ENCODE data around the gene RAB44. TPM values are rescaled to one million over a fixed set of nuclear protein-coding genes. Genes with fewer than 3 reads are reported as not detected.

RAB44 gene
- total RNA-seq, 2 donors from 2014 or later, result 0.08 to 0.30 TPM

DNA sequence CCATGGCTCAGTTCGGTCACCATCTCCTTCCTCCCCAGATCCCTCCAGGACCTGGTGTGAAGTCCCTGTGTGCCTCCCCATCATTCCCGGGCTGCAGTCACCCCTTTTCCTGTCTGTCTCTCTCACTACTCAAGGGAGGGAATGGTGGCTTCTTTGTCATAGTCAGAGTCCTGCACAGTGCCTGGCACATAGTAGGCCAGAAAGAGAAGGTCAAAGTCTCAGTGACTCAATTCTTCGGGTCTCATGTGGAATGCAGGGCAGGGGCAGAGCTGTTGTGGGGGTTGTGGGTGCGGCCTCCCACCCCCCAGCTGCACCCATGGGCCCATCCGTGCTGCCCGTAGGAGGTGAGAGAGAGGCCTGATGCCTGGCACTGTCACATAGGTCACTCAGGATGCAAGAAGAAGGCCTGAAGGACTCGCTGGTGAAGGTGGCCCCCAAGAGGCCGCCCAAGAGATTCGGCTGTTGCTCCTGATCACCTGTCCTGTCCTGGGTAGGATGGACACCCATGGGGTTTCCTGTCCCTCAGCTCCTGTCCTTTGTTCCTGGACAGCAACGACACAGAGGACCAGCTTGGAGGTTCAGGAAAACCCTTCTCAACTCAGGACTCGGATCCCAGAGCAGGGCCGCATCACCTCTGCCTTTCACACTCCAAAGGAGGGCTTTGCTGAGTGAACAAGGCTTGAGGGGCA is 34.1 kb downstream of the RAB44 start:
- no peaks in the 10 kb centered on the region for H3K27me3 ChIP-seq
- H3K9me3 ChIP-seq, result no peaks in the 10 kb centered on the region
- H3K27ac ChIP-seq, result no peak overlapping the region
- intact Hi-C loops (cut with DNase I), result no loop called here
- TF ChIP-seq, protein P1, sequence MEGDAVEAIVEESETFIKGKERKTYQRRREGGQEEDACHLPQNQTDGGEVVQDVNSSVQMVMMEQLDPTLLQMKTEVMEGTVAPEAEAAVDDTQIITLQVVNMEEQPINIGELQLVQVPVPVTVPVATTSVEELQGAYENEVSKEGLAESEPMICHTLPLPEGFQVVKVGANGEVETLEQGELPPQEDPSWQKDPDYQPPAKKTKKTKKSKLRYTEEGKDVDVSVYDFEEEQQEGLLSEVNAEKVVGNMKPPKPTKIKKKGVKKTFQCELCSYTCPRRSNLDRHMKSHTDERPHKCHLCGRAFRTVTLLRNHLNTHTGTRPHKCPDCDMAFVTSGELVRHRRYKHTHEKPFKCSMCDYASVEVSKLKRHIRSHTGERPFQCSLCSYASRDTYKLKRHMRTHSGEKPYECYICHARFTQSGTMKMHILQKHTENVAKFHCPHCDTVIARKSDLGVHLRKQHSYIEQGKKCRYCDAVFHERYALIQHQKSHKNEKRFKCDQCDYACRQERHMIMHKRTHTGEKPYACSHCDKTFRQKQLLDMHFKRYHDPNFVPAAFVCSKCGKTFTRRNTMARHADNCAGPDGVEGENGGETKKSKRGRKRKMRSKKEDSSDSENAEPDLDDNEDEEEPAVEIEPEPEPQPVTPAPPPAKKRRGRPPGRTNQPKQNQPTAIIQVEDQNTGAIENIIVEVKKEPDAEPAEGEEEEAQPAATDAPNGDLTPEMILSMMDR (IDR thresholded peaks at IDR 0.05), result no peak
- H3K4me1 ChIP-seq, result peaks cover 5% of the 10 kb centered on the region
- no peaks in the 10 kb centered on the region for H3K36me3 ChIP-seq
- no peak for DNase-seq
- H3K9ac ChIP-seq (ENCODE audit: low read depth in 2 of 2, low read length in 2 of 2), result no peak overlapping the region
- H3K4me3 ChIP-seq, result no peak overlapping the region

DNA sequence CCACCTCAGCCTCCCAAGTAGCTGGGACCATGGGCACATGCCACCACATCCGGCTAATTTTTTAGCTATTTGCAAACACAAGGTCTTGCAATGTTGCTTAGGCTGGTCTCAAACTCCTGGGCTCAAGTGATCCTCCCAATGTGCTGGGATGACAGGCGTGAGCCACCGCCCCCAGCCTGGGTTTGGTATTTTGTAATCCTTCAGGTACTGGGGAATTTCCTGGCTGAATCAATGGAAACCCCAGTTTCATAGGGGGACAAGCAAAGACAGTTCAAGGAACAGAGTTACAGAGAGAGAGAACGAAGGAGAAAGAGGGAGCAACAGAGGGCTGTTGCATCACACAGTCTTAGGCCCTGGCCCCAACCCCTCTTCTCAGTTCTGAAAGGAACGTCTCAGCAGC is 35.7 kb downstream of the RAB44 start:
- Histone ChIP-seq H3K4me3 (no peak overlapping the region), H3K27me3 (no peaks in the 10 kb centered on the region), H3K9me3 (no peaks in the 10 kb centered on the region), H3K36me3 (no peaks in the 10 kb centered on the region), H3K27ac (no peak overlapping the region), H3K4me1 (peaks cover 5% of the 10 kb centered on the region), H3K9ac (ENCODE audit: low read depth in 2 of 2, low read length in 2 of 2) (no peak overlapping the region)
- TF ChIP-seq, protein P1 (IDR thresholded peaks at IDR 0.05), result no peak
- DNase-seq, result no peak
- intact Hi-C loops (cut with DNase I), result no loop called here

DNA sequence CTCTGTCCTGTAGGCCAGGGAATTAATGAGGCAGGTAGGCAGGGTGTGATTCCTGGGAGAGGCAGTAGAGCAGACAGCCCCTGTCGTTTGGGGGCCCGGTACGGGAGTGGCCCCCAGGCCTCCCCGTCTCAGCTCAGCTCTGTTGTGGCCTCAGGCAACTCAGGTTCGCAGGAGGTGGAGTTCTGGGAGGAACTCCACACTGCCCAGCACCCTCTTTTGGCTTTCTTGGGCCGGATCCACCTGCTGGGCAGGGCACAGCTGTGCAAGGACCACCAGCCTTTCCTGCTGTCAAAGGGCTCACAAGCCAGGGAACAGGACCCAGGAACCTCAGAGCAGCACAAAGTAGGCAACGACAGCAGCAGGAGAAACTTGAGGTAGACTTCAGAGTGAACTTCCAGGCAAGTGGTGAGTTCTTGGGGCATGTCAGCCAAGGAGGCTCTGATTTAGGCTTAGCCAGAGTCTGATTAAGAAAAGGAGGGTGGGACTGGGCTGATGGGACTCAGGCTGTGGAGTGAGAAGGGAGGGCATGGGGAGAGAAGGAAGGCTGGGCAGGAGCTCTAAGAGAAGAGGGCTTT is 36.9 kb downstream of the RAB44 start:
- intact Hi-C loops (cut with DNase I), result no loop called here
- Histone ChIP-seq H3K27me3 (no peaks in the 10 kb centered on the region), H3K36me3 (no peaks in the 10 kb centered on the region), H3K9ac (ENCODE audit: low read depth in 2 of 2, low read length in 2 of 2) (peak overlapping the region; percentile 54 to 69), H3K27ac (peak overlapping the region; percentile 85), H3K4me1 (peaks cover 5% of the 10 kb centered on the region), H3K4me3 (no peak overlapping the region), H3K9me3 (no peaks in the 10 kb centered on the region)
- TF ChIP-seq, protein P1 (IDR thresholded peaks at IDR 0.05), result no peak
- no peak for DNase-seq

DNA sequence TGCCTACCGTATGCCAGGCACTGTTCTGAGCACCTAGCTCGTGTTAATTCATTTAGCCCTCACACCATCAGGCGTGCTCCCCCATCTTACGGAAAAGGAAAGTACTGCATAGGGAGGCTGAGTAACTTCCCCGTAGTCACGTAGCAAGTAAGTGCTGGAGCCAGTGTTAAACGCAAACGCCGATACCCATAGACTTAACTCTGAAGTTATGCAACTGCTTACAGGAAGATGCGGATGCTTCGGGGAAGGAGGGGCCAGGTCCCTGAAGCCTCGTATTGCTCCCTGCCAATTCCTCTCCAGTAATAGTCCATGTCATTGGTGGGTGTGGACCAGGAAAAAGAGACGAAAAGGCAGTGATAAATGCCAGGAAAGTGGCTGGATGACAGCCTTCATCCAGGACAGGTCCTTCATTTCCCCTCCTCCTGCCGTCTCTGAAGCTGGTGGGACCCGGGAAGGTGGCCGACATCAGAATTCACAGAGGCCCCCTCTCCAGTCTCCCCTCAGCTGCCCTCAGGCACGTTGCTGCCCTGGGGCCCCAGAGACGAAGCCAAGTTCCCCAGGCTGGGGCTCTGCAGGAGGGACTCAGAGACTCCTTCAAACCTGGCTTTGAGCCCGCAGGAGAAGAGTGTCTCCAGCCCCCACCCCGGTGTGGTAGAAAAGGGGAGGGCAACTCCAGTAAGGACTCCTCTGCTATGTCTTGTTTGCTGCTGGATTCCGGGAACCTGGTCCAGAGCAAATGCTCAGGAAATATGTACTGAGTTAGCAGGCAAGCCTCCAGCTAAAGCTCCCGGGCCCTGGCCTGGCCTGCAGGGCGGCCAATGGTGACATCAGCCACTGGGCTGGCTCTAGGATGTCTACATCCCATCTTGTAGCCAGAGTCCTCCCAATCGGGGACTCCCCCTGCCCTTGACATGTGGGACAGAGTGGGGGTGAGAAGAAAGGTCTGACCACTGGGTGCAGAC is 37.8 kb downstream of the RAB44 start:
- Histone ChIP-seq H3K9ac (ENCODE audit: low read depth in 2 of 2, low read length in 2 of 2) (peak overlapping the region; percentile 54 to 69), H3K4me1 (peaks cover 5% of the 10 kb centered on the region), H3K4me3 (no peak overlapping the region), H3K36me3 (no peaks in the 10 kb centered on the region), H3K27ac (peak overlapping the region; percentile 85), H3K9me3 (no peaks in the 10 kb centered on the region), H3K27me3 (no peaks in the 10 kb centered on the region)
- DNase-seq, result peak; percentile 86
- TF ChIP-seq, protein P1 (IDR thresholded peaks at IDR 0.05), result no peak
- intact Hi-C loops (cut with DNase I), result no loop called here

DNA sequence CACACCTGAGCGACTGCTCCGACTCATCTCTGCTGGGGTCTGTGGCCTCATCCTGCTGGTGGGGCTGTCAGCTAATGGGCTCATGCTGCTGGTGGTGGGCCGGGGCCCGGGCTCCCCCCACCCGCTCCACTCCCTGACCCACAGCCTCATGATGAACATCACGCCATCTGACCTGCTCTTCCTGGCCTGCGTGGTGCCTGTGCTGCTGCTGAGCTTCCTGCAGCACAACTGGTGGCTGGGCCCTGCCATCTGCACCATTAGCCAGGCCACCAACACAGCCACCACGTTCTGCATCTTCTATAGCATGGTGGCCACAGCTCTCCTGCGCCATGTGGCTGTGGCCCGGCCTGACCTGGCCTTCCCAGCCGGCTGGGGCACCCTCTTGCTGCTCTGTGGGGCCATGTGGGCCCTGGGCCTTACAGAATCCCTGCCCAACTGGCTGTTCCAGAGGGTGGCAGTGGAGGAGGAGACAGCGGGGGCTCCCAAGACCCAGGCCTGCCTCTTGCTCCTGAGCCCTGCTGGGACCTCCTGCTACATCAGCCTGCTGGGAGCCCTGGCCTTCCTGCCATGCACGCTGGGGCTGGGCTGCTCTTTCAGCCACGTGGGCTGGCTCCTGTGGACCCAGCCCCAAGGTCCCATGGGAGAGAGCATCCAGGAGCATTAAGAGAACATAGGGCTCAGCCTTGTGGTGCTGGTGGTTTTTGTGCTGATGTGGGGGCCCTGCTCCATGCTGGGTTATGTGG is 39.6 kb downstream of the RAB44 start:
- H3K36me3 ChIP-seq, result no peaks in the 10 kb centered on the region
- H3K4me3 ChIP-seq, result no peak overlapping the region
- TF ChIP-seq, protein P1 (IDR thresholded peaks at IDR 0.05), result no peak
- no peaks in the 10 kb centered on the region for H3K27me3 ChIP-seq
- H3K27ac ChIP-seq, result no peak overlapping the region
- DNase-seq, result no peak
- no peaks in the 10 kb centered on the region for H3K9me3 ChIP-seq
- peaks cover 8% of the 10 kb centered on the region for H3K4me1 ChIP-seq
- intact Hi-C loops (cut with DNase I), result no loop called here
- no peak overlapping the region for H3K9ac ChIP-seq (ENCODE audit: low read depth in 2 of 2, low read length in 2 of 2)

Data from colonic mucosa (tissue), 4 donors.